Kidney epithelial cell (primary cell): ENCODE data around the gene BMPR1B. TPM values are rescaled to one million over a fixed set of nuclear protein-coding genes. Genes with fewer than 3 reads are reported as not detected.

Source experiments
- DNase-seq: peaks from one replicate; pipeline ENCODE4 v3.0.0-alpha.2; 2010; ENCODE audit warnings: low read depth
- H3K27me3 ChIP-seq: 2 replicates; pipeline ENCODE4 v1.6.0; 2011; ENCODE audit warnings: low read length; ENCODE audit not compliant: control insufficient read depth, insufficient read depth
- H3K36me3 ChIP-seq: 2 replicates; pipeline ENCODE4 v1.5.1; 2011; ENCODE audit warnings: low read length; ENCODE audit not compliant: control insufficient read depth, insufficient read depth
- H3K4me3 ChIP-seq: 2 replicates; pipeline ENCODE4 v1.5.1; 2011; ENCODE audit warnings: low read depth, mild to moderate bottlenecking, control low read depth, low read length
- total RNA-seq: library from RNA; depleted of rRNA; stranded (reverse); fragments of >200 nt; gene quantifications from 2 replicates; pipeline ENCODE4 v1.2.3, GENCODE V29; 2015
- TF ChIP-seq, protein P1 (sequence below): IDR thresholded peaks from 2 replicates; pipeline ENCODE4 v1.5.1; 2011; ENCODE audit warnings: mild to moderate bottlenecking, moderate library complexity, low read length, control low read depth, inconsistent platforms; ENCODE audit not compliant: insufficient read depth, poor library complexity, severe bottlenecking

BMPR1B gene
- total RNA-seq, 1 donor from 2014 or later, result 9.2 TPM

- TF ChIP-seq, protein P1, sequence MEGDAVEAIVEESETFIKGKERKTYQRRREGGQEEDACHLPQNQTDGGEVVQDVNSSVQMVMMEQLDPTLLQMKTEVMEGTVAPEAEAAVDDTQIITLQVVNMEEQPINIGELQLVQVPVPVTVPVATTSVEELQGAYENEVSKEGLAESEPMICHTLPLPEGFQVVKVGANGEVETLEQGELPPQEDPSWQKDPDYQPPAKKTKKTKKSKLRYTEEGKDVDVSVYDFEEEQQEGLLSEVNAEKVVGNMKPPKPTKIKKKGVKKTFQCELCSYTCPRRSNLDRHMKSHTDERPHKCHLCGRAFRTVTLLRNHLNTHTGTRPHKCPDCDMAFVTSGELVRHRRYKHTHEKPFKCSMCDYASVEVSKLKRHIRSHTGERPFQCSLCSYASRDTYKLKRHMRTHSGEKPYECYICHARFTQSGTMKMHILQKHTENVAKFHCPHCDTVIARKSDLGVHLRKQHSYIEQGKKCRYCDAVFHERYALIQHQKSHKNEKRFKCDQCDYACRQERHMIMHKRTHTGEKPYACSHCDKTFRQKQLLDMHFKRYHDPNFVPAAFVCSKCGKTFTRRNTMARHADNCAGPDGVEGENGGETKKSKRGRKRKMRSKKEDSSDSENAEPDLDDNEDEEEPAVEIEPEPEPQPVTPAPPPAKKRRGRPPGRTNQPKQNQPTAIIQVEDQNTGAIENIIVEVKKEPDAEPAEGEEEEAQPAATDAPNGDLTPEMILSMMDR, result no peak
- DNase-seq, result no peak
- H3K36me3 ChIP-seq, result no peaks in the 10 kb centered on the region
- H3K4me3 ChIP-seq, result no peak overlapping the region
- no peaks in the 10 kb centered on the region for H3K27me3 ChIP-seq
These were observed 327.5 kb downstream of the BMPR1B start for GRCh38 chr4:95085124-95085833.

DNA sequence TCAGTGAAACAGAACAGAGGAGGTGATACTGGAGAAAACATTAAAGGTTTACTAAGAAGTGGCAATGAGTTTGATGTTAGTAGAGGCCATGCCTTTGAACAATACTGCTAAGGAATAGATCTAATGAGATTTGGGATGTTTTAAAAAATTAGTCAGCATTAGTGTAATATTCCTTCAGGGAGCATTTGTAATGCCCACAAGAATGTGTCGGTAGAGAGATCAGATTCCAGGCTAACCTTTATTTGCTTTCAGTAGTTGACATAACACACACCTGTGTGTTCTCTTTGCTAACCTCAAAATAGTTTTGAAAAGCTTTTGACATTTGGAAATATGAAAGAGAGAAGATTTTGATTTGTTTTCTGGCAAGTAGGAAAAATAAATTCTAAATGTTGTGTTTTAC lies 328.8 kb downstream of the BMPR1B start:
- TF ChIP-seq, protein P1, result no peak
- DNase-seq, result peak; percentile 32
- H3K4me3 ChIP-seq, result no peak overlapping the region
- no peaks in the 10 kb centered on the region for H3K27me3 ChIP-seq
- H3K36me3 ChIP-seq, result no peaks in the 10 kb centered on the region

- Histone ChIP-seq H3K27me3 (no peaks in the 10 kb centered on the region), H3K4me3 (no peak overlapping the region), H3K36me3 (no peaks in the 10 kb centered on the region)
- TF ChIP-seq, protein P1, result no peak
- DNase-seq, result no peak
These were observed 330.1 kb downstream of the BMPR1B start for GRCh38 chr4:95087657-95088455.

DNA sequence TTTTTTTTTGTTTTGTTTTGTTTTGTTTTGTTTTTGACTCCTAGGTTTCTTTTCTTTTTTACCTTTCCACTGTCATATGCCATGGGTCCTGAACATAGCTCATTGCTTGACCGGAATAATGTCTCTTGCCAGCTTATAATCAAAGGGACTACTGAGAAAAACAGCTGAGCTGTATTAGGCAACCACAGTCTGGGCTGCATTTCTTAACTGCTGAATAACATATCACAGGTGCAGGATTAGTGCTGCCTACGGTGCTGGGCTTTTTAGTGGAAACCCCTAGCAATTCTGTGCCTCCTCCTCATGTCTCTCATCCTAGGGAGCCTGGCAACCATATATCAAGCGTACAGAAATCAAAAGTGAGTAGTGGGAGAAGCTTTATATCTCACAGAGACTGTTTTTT lies 333.5 kb downstream of the BMPR1B start:
- no peaks in the 10 kb centered on the region for H3K36me3 ChIP-seq
- no peak for DNase-seq
- TF ChIP-seq, protein P1, result no peak

GRCh38 chr4:95092766-95093165 lies 335.0 kb downstream of the BMPR1B start:
- no peak overlapping the region for H3K4me3 ChIP-seq
- H3K36me3 ChIP-seq, result no peaks in the 10 kb centered on the region
- TF ChIP-seq, protein P1, result no peak
- H3K27me3 ChIP-seq, result no peaks in the 10 kb centered on the region
- no peak for DNase-seq

More for the DNA sequence above, 333.5 kb downstream of the BMPR1B start:
- Histone ChIP-seq H3K27me3 (no peaks in the 10 kb centered on the region), H3K4me3 (no peak overlapping the region)

DNA sequence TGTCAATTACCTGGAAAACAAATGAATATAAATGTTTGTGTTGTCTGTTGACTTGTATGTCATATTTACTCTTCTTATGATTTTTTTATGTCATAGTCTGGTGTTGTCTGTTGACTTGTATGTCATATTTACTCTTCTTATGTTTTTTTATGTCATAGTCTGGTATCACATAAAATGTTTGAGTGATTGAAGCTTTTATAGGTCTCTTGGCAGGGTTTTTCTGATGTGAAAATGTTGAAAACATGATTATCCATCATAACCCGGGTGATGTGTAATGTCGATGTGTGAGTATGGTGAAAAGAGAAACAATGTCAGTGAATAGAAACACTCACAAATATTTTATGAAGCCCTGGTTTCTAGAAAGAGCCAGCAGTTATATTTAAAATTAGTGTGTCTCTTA lies 335.7 kb downstream of the BMPR1B start:
- no peak for DNase-seq
- H3K36me3 ChIP-seq, result no peaks in the 10 kb centered on the region
- H3K27me3 ChIP-seq, result no peaks in the 10 kb centered on the region
- TF ChIP-seq, protein P1, result no peak
- H3K4me3 ChIP-seq, result no peak overlapping the region
